HCT116 (cell line): Measurements from ENCODE around the gene STX16.

Experiments used
- CEBPB ChIP-seq: IDR thresholded peaks from 2 replicates; pipeline ENCODE4 v1.6.1; 2012; ENCODE audit warnings: low read depth
- EZH2phosphoT487 ChIP-seq: fragments of 200-600 bp; IDR thresholded peaks from 2 replicates; pipeline ENCODE4 v1.6.1; 2018; ENCODE audit warnings: antibody characterized with exemption, borderline replicate concordance
- JUND ChIP-seq: IDR thresholded peaks from 2 replicates; pipeline ENCODE4 v1.6.1; 2012
- POLR2A ChIP-seq: IDR thresholded peaks from 2 replicates; pipeline ENCODE4 v1.7.0; 2011; ENCODE audit warnings: borderline replicate concordance; ENCODE audit not compliant: insufficient read depth, insufficient read length; ENCODE audit errors: extremely low read depth
- POLR2AphosphoS5 ChIP-seq: IDR thresholded peaks from 2 replicates; pipeline ENCODE4 v1.6.1; 2011; ENCODE audit warnings: mild to moderate bottlenecking, low read depth, low read length, moderate library complexity
- YY1 ChIP-seq: IDR thresholded peaks from 2 replicates; pipeline ENCODE4 v1.6.1; 2011; ENCODE audit warnings: low read length, low read depth, moderate library complexity, mild to moderate bottlenecking; ENCODE audit not compliant: insufficient replicate concordance; ENCODE audit errors: extremely low read depth
- TF ChIP-seq, protein P1 (sequence below), 3 experiments: fragments of 200-600 bp in 1 of 3; sonication (generic) in 1 of 3; IDR thresholded peaks in 2 of 3; conservative IDR thresholded peaks in 1 of 3; 2 replicates each; pipeline ENCODE4 v1.5.1; 2012 to 2017; ENCODE audit warnings: low read depth in 2 of 3, low read length in 2 of 3, antibody characterized with exemption in 1 of 3, borderline replicate concordance in 1 of 3, control low read depth in 1 of 3, mild to moderate bottlenecking in 1 of 3, mixed read lengths in 1 of 3, mixed run types in 1 of 3, moderate library complexity in 1 of 3; ENCODE audit not compliant: insufficient read depth in 1 of 3

DNA sequence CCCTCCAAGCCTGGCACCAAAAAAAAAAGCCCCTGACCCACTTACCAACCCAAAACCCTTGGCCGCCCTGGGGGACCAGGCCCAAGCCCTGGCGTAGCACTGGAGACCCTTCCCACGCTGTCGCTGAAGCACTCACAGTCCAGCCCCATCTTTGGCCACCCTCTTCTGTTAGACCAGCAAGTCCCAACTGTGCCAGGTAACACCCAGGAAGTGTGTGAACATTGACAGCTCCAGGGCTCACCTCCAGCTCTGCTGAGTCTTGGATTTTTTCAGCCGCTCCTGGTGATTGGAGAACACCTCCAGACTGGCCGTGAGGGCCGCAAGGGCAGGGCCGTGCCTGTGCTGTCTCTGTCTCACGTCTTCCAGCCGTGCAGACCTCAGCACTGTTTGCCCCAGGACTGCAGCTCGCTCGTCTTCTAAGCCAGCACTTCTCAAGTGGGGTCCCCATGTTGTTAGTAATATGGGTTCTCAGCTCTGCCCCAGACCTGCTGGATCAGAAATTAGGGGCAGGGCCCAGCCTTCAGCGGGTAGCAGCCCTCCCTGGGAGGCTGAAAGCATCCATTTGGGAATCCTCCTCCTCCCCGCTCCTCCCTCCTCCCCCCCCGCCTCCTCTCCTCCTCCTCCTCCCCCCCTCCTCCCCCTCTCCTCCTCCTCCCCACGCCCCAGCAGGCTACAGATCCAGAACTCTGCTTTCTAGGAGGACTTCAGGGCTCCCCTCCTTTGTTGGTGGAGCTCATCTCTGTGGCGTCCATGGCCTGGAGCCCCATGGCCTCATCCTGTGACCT, 59.6 kb downstream of the STX16 start:
- TF ChIP-seq, protein P1, sequence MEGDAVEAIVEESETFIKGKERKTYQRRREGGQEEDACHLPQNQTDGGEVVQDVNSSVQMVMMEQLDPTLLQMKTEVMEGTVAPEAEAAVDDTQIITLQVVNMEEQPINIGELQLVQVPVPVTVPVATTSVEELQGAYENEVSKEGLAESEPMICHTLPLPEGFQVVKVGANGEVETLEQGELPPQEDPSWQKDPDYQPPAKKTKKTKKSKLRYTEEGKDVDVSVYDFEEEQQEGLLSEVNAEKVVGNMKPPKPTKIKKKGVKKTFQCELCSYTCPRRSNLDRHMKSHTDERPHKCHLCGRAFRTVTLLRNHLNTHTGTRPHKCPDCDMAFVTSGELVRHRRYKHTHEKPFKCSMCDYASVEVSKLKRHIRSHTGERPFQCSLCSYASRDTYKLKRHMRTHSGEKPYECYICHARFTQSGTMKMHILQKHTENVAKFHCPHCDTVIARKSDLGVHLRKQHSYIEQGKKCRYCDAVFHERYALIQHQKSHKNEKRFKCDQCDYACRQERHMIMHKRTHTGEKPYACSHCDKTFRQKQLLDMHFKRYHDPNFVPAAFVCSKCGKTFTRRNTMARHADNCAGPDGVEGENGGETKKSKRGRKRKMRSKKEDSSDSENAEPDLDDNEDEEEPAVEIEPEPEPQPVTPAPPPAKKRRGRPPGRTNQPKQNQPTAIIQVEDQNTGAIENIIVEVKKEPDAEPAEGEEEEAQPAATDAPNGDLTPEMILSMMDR (IDR thresholded peaks at IDR 0.05 in 2 of 3, conservative IDR thresholded peaks at IDR 0.05 in 1 of 3; ENCODE audit: borderline replicate concordance in 1 of 3, insufficient read depth in 1 of 3, low read depth in 2 of 3, low read length in 2 of 3): no peak
- no peak for TF ChIP-seq POLR2AphosphoS5
- TF ChIP-seq POLR2A: no peak
- TF ChIP-seq CEBPB: no peak
- no peak for TF ChIP-seq EZH2phosphoT487
- no peak for TF ChIP-seq YY1
- TF ChIP-seq JUND: no peak
